ENCODE results near the gene PRDM4. TPM values are rescaled to one million over a fixed set of nuclear protein-coding genes. Genes with fewer than 3 reads are reported as not detected.

PRDM4 gene
- total and polyA plus RNA-seq, 2 experiments from 2014 or later = 11.7 to 18.3 TPM

- no peak for TF ChIP-seq EZH2 (IDR thresholded peaks at IDR 0.05; ENCODE audit: insufficient read depth, poor library complexity, severe bottlenecking)
- Histone ChIP-seq H3K36me3 (ENCODE audit: low read depth) (no peaks in the 10 kb centered on the region), H3F3A (ENCODE audit: insufficient read depth) (no peaks in the 10 kb centered on the region), H2AFZ (no peak overlapping the region), H3K27ac (no peak overlapping the region), H4K20me1 (ENCODE audit: insufficient read depth) (no peaks in the 10 kb centered on the region), H3K9me3 (ENCODE audit: low read depth) (no peaks in the 10 kb centered on the region), H3K27me3 (replicated peaks; ENCODE audit: insufficient read depth) (peaks cover 41% of the 10 kb centered on the region), H3K4me3 (no peak overlapping the region), H3K4me1 (ENCODE audit: insufficient read depth) (no peaks in the 10 kb centered on the region), H3K9me2 (ENCODE audit: insufficient read depth) (no peaks in the 10 kb centered on the region), H3K79me2 (ENCODE audit: insufficient read depth) (no peaks in the 10 kb centered on the region), H3K9ac (no peak overlapping the region), H3K4me2 (ENCODE audit: unreplicated experiment) (no peak overlapping the region)
- in situ Hi-C loops (cut with MboI) = no loop called here
- DNase-seq = peak; percentile 30
- 2 to 4% methylated on average over 43 to 58 of the region's 66 CpGs for WGBS, 2 experiments (ENCODE audit: low coverage in 1 of 2, low lambda C conversion rate in 2 of 2, missing lambda C conversion rate in 2 of 2)
Measured at GRCh38 chr12:107775093-107775721, 14.3 kb upstream of the PRDM4 start.

- H3K4me1 ChIP-seq (ENCODE audit: insufficient read depth) = no peaks in the 10 kb centered on the region
- H3K27me3 ChIP-seq (replicated peaks; ENCODE audit: insufficient read depth) = peaks cover 41% of the 10 kb centered on the region
- no peak for DNase-seq
- H3F3A ChIP-seq (ENCODE audit: insufficient read depth) = no peaks in the 10 kb centered on the region
- H3K36me3 ChIP-seq (ENCODE audit: low read depth) = no peaks in the 10 kb centered on the region
- H3K9me2 ChIP-seq (ENCODE audit: insufficient read depth) = no peaks in the 10 kb centered on the region
- no peak within 1 kb of the TSS for H2AFZ ChIP-seq
- 30 to 32% methylated on average over 13 of the region's 13 CpGs for WGBS, 2 experiments (ENCODE audit: low coverage in 1 of 2, low lambda C conversion rate in 2 of 2, missing lambda C conversion rate in 2 of 2)
- H3K4me3 ChIP-seq = no peak within 1 kb of the TSS
- no peaks in the 10 kb centered on the region for H3K9me3 ChIP-seq (ENCODE audit: low read depth)
- in situ Hi-C loops (cut with MboI) = no loop called here
- H3K9ac ChIP-seq = no peak within 1 kb of the TSS
- H3K4me2 ChIP-seq (ENCODE audit: unreplicated experiment) = no peak within 1 kb of the TSS
- no peaks in the 10 kb centered on the region for H4K20me1 ChIP-seq (ENCODE audit: insufficient read depth)
- no peak within 1 kb of the TSS for H3K27ac ChIP-seq
- TF ChIP-seq EZH2 (IDR thresholded peaks at IDR 0.05; ENCODE audit: insufficient read depth, poor library complexity, severe bottlenecking) (no peak), EZH2phosphoT487 (IDR thresholded peaks at IDR 0.05; ENCODE audit: insufficient read depth, low read depth) (no peak)
- H3K79me2 ChIP-seq (ENCODE audit: insufficient read depth) = no peaks in the 10 kb centered on the region
Measured at GRCh38 chr12:107774349-107775029, 13.6 kb upstream of the PRDM4 start, which contains the start of gene ASCL4. Gene ASCL4 (plus strand): TSS chr12:107774704. CDS start chr12:107775219, 515 bp downstream.

- H3K79me2 ChIP-seq (ENCODE audit: insufficient read depth) = no peaks in the 10 kb centered on the region
- 47 to 57% methylated on average over 5 of the region's 5 CpGs for WGBS, 2 experiments (ENCODE audit: low coverage in 1 of 2, low lambda C conversion rate in 2 of 2, missing lambda C conversion rate in 2 of 2)
- H3K4me1 ChIP-seq (ENCODE audit: insufficient read depth) = no peaks in the 10 kb centered on the region
- H4K20me1 ChIP-seq (ENCODE audit: insufficient read depth) = no peaks in the 10 kb centered on the region
- no peak overlapping the region for H2AFZ ChIP-seq
- no peaks in the 10 kb centered on the region for H3K9me3 ChIP-seq (ENCODE audit: low read depth)
- H3K4me2 ChIP-seq (ENCODE audit: unreplicated experiment) = no peak overlapping the region
- DNase-seq = no peak
- H3K36me3 ChIP-seq (ENCODE audit: low read depth) = no peaks in the 10 kb centered on the region
- in situ Hi-C loops (cut with MboI) = no loop called here
- no peak overlapping the region for H3K4me3 ChIP-seq
- H3K9ac ChIP-seq = no peak overlapping the region
- H3F3A ChIP-seq (ENCODE audit: insufficient read depth) = no peaks in the 10 kb centered on the region
- H3K27ac ChIP-seq = no peak overlapping the region
- H3K9me2 ChIP-seq (ENCODE audit: insufficient read depth) = no peaks in the 10 kb centered on the region
- H3K27me3 ChIP-seq (replicated peaks; ENCODE audit: insufficient read depth) = peaks cover 4% of the 10 kb centered on the region; the same call in 1 of the 2 replicates
- TF ChIP-seq EZH2phosphoT487 (IDR thresholded peaks at IDR 0.05; ENCODE audit: insufficient read depth, low read depth) (no peak), EZH2 (IDR thresholded peaks at IDR 0.05; ENCODE audit: insufficient read depth, poor library complexity, severe bottlenecking) (no peak)
Measured at GRCh38 chr12:107767466-107767865, 6.5 kb upstream of the PRDM4 start.

GRCh38 chr12:107765316-107765715 is 4.4 kb upstream of the PRDM4 start:
- Histone ChIP-seq H3K27ac (no peak overlapping the region), H3K27me3 (replicated peaks; ENCODE audit: insufficient read depth) (no peaks in the 10 kb centered on the region; the same call in 1 of the 2 replicates), H2AFZ (no peak overlapping the region), H3K79me2 (ENCODE audit: insufficient read depth) (peaks cover 3% of the 10 kb centered on the region), H3F3A (ENCODE audit: insufficient read depth) (0 out of 2 replicates have a peak, but pooled peaks cover under 1% of the 10 kb centered on the region), H4K20me1 (ENCODE audit: insufficient read depth) (no peaks in the 10 kb centered on the region), H3K4me3 (no peak overlapping the region), H3K9me3 (ENCODE audit: low read depth) (no peaks in the 10 kb centered on the region), H3K36me3 (ENCODE audit: low read depth) (no peaks in the 10 kb centered on the region), H3K9me2 (ENCODE audit: insufficient read depth) (no peaks in the 10 kb centered on the region), H3K4me2 (ENCODE audit: unreplicated experiment) (no peak overlapping the region), H3K4me1 (ENCODE audit: insufficient read depth) (no peaks in the 10 kb centered on the region), H3K9ac (no peak overlapping the region)
- in situ Hi-C loops (cut with MboI) = no loop called here
- TF ChIP-seq EZH2 (IDR thresholded peaks at IDR 0.05; ENCODE audit: insufficient read depth, poor library complexity, severe bottlenecking) (no peak), EZH2phosphoT487 (IDR thresholded peaks at IDR 0.05; ENCODE audit: insufficient read depth, low read depth) (no peak)
- WGBS, 2 experiments (ENCODE audit: low coverage in 1 of 2, low lambda C conversion rate in 2 of 2, missing lambda C conversion rate in 2 of 2) = 4 to 13% methylated on average over 1 of the region's 1 CpG
- no peak for DNase-seq
